K562 (cell line): ENCODE results near the gene TTC33. TPM values are rescaled to one million over a fixed set of nuclear protein-coding genes. Genes with fewer than 3 reads are reported as not detected.

Source experiments
- ATF7 ChIP-seq: fragments of 450-650 bp; IDR thresholded peaks from 2 replicates; pipeline ENCODE4 v1.7.1; 2014; ENCODE audit warnings: mild to moderate bottlenecking, moderate library complexity
- BCL6 ChIP-seq: fragments of 250-450 bp; sonication (Bioruptor Pico); IDR thresholded peaks from 2 replicates; pipeline ENCODE4 v1.4.0; 2020
- CCAR2 ChIP-seq: fragments of 200-400 bp; formaldehyde crosslinking; IDR thresholded peaks from 2 replicates; pipeline ENCODE4 v1.6.1; 2017; ENCODE audit warnings: mild to moderate bottlenecking, low read depth, low read length
- CEBPG ChIP-seq, 3 experiments: fragments of 200-800 bp in 1 of 3; sonication (Bioruptor generic) in 1 of 3; sonication (generic) in 1 of 3; formaldehyde crosslinking in 1 of 3; IDR thresholded peaks in 2 of 3; conservative IDR thresholded peaks in 1 of 3; 2 replicates each; pipeline versions ENCODE4 v1.6.1 to v1.8.0; 2016 to 2022; ENCODE audit warnings: missing compliant biosample characterization in 2 of 3, missing genetic modification characterization in 2 of 3, mild to moderate bottlenecking in 1 of 3, missing genetic modification reagents in 1 of 3
- ERF ChIP-seq: fragments of 450-650 bp; formaldehyde crosslinking; IDR thresholded peaks from 2 replicates; pipeline ENCODE4 v1.4.0; 2020; ENCODE audit warnings: mild to moderate bottlenecking, mixed read lengths
- HOXB6 ChIP-seq: fragments of 250-450 bp; sonication (Bioruptor Pico); IDR thresholded peaks from 2 replicates; pipeline ENCODE4 v1.5.1; 2022; ENCODE audit warnings: mild to moderate bottlenecking, borderline replicate concordance
- KAT8 ChIP-seq: fragments of 450-650 bp; IDR thresholded peaks from 2 replicates; pipeline ENCODE4 v1.6.1; 2016; ENCODE audit warnings: low read depth, mild to moderate bottlenecking
- KLF16 ChIP-seq: IDR thresholded peaks from 2 replicates; pipeline ENCODE4 v1.6.1; 2016; ENCODE audit warnings: antibody characterized with exemption
- NR2C1 ChIP-seq, 2 experiments: fragments of 450-650 bp; IDR thresholded peaks; 2 replicates each; pipeline ENCODE4 v1.6.1; 2017; ENCODE audit warnings: mild to moderate bottlenecking in 2 of 2, antibody characterized with exemption in 1 of 2, inconsistent platforms in 1 of 2, missing compliant biosample characterization in 1 of 2, missing genetic modification characterization in 1 of 2
- PPARD ChIP-seq: fragments of 250-450 bp; sonication (Bioruptor Pico); IDR thresholded peaks from 2 replicates; pipeline ENCODE4 v1.8.0; 2022; ENCODE audit warnings: inconsistent platforms, mild to moderate bottlenecking, moderate library complexity
- SAFB ChIP-seq: fragments of 200-400 bp; formaldehyde crosslinking; IDR thresholded peaks from 2 replicates; pipeline ENCODE4 v1.6.1; 2017; ENCODE audit warnings: low read depth, low read length, borderline replicate concordance
- SIN3A ChIP-seq, 2 experiments: fragments of 150-350 bp in 1 of 2; IDR thresholded peaks; 2 replicates each; pipeline ENCODE4 v1.6.1; 2011 to 2016; ENCODE audit warnings: borderline replicate concordance in 2 of 2, low read depth in 2 of 2, low read length in 2 of 2, mild to moderate bottlenecking in 2 of 2, moderate library complexity in 2 of 2; ENCODE audit not compliant: control insufficient read depth in 1 of 2
- SNRNP70 ChIP-seq: fragments of 200-400 bp; formaldehyde crosslinking; optimal IDR thresholded peaks from 2 replicates; pipeline ENCODE3; 2017; ENCODE audit warnings: low read depth, low read length
- ZBTB8A ChIP-seq: fragments of 450-650 bp; IDR thresholded peaks from 2 replicates; pipeline ENCODE4 v1.6.1; 2018; ENCODE audit warnings: mild to moderate bottlenecking, moderate library complexity; ENCODE audit not compliant: partially characterized antibody
- ZNF124 ChIP-seq: sonication (generic); formaldehyde crosslinking; IDR thresholded peaks from 2 replicates; pipeline ENCODE4 v1.8.1; 2022; ENCODE audit warnings: missing genetic modification reagents
- ZNF146 ChIP-seq: IDR thresholded peaks from one replicate; pipeline ENCODE4 v1.6.1; 2018; ENCODE audit warnings: missing compliant biosample characterization; ENCODE audit not compliant: unreplicated experiment
- ZNF316 ChIP-seq: fragments of 450-650 bp; IDR thresholded peaks from 2 replicates; pipeline ENCODE4 v1.6.1; 2016
- ZNF507 ChIP-seq: conservative IDR thresholded peaks from 2 replicates; pipeline ENCODE4 v1.6.1; 2017; ENCODE audit warnings: missing genetic modification characterization, missing compliant biosample characterization
- polyA plus RNA-seq, 8 experiments: library from polyadenylated mRNA; depleted of rRNA in 4 of 8; stranded (reverse) in 5 of 8; unstranded in 3 of 8; fragments of >200 nt; fragmentation: Nextera tagmentation in 2 of 8; fragmentation: Illumina TruSeq in 1 of 8; extraction: Ambion mirVana in 2 of 8; extraction: Trizol in 1 of 8; gene quantifications; 2 replicates each; pipeline versions ENCODE4 v1.2.1 to v1.2.3, GENCODE V29; 2011 to 2014; ENCODE audit warnings: inconsistent platforms in 1 of 8, missing spikeins in 1 of 8
- total RNA-seq, 7 experiments: library from RNA; depleted of rRNA in 6 of 7; stranded (reverse); fragments of >200 nt in 6 of 7; fragmentation: Illumina TruSeq in 2 of 7; extraction: Trizol in 2 of 7; gene quantifications; 2 replicates each; pipeline versions ENCODE4 v1.2.1 to v1.2.3, GENCODE V29; 2011 to 2021; ENCODE audit warnings: low replicate concordance in 1 of 7
- TF ChIP-seq, protein P1 (sequence below): fragments of 450-650 bp; formaldehyde crosslinking; IDR thresholded peaks from 2 replicates; pipeline ENCODE4 v1.4.0; 2022; ENCODE audit warnings: missing genetic modification characterization
- TF ChIP-seq, protein P2 (sequence below): fragments of 450-650 bp; IDR thresholded peaks from 2 replicates; pipeline ENCODE4 v1.6.1; 2016; ENCODE audit warnings: antibody characterized with exemption
- TF ChIP-seq, protein P3 (sequence below): fragments of 250-450 bp; sonication (Bioruptor Pico); IDR thresholded peaks from 2 replicates; pipeline ENCODE4 v1.9.0; 2021; ENCODE audit warnings: mild to moderate bottlenecking
- TF ChIP-seq, protein P4 (sequence below): sonication (generic); formaldehyde crosslinking; IDR thresholded peaks from 2 replicates; pipeline ENCODE4 v1.9.0; 2022; ENCODE audit warnings: mild to moderate bottlenecking, missing genetic modification reagents
- TF ChIP-seq, protein P5 (sequence below): fragments of 250-450 bp; sonication (Bioruptor Pico); IDR thresholded peaks from 2 replicates; pipeline ENCODE4 v1.6.1; 2021; ENCODE audit warnings: mild to moderate bottlenecking

Gene TTC33
- total and polyA plus RNA-seq, 9 of the 15 experiments (the other 6 are each of a cell fraction or from before 2014, with no cell fraction given) = 11.5 to 24.9 (median 21.1) TPM

DNA sequence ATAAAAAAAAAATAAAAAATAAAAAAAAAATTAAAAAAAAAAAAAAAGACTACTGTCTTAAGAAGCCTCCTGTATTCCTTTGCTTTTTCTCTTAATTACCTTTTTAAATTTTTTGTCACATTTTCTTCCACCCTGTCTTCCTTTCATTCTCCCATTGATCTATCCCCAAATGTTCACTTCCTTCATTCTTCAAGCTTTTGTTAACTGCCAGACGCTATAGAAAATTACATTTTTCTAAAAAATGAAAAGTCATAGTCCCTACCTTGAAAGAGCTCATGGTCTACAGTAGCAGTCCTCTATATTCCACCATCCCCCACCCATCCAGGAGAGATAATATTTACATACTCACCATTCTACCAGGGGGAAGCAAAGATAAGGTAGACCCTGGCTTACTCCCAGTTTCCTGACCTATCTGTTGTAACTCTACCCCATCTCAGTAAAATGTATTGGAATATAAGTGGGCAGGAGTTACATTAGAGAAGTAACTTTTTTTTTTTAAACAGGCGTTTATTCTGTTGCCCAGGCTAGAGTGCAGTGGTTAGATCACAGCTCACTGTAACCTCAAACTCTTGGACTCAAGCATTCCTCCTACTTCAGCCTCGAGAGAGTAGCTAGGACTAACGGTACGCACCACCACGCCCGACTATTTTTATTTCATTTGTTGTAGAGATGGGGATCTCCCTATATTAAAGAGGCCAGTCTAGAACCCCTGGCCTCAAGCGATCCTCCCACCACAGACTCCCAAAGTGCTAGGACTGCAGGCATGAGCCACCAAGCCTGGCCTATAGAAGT is 46.2 kb upstream of the TTC33 start (continued):
- TF ChIP-seq, protein P1, sequence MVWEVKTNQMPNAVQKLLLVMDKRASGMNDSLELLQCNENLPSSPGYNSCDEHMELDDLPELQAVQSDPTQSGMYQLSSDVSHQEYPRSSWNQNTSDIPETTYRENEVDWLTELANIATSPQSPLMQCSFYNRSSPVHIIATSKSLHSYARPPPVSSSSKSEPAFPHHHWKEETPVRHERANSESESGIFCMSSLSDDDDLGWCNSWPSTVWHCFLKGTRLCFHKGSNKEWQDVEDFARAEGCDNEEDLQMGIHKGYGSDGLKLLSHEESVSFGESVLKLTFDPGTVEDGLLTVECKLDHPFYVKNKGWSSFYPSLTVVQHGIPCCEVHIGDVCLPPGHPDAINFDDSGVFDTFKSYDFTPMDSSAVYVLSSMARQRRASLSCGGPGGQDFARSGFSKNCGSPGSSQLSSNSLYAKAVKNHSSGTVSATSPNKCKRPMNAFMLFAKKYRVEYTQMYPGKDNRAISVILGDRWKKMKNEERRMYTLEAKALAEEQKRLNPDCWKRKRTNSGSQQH (CRISPR knock-in tag) = no peak
- no peak for TF ChIP-seq SNRNP70
- no peak for TF ChIP-seq CEBPG (CRISPR knock-in tag; IDR thresholded peaks at IDR 0.05)
- TF ChIP-seq CEBPG (tag; conservative IDR thresholded peaks at IDR 0.05 in 1 of 2, IDR thresholded peaks at IDR 0.05 in 1 of 2) = no peak
- no peak for TF ChIP-seq ZNF507
- TF ChIP-seq, protein P2, sequence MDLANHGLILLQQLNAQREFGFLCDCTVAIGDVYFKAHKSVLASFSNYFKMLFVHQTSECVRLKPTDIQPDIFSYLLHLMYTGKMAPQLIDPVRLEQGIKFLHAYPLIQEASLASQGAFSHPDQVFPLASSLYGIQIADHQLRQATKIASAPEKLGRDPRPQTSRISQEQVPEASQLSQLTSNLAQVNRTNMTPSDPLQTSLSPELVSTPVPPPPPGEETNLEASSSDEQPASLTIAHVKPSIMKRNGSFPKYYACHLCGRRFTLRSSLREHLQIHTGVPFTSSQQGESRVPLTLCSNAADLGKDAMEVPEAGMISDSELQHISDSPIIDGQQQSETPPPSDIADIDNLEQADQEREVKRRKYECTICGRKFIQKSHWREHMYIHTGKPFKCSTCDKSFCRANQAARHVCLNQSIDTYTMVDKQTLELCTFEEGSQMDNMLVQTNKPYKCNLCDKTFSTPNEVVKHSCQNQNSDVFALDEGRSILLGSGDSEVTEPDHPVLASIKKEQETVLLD = 0 out of 2 replicates have a peak, but pooled peaks have one; percentile 86
- TF ChIP-seq ZNF124 (CRISPR knock-in tag) = no peak
- no peak for TF ChIP-seq ZBTB8A
- TF ChIP-seq CCAR2 = no peak
- TF ChIP-seq SIN3A (IDR thresholded peaks at IDR 0.05; ENCODE audit: borderline replicate concordance in 2 of 2, control insufficient read depth in 1 of 2, low read depth in 2 of 2, low read length in 2 of 2) = no peak
- TF ChIP-seq KAT8 = no peak
- TF ChIP-seq ZNF146 (CRISPR knock-in tag) = no peak
- peak; percentile 58 for TF ChIP-seq NR2C1 (IDR thresholded peaks at IDR 0.05)
- TF ChIP-seq NR2C1 (tag; IDR thresholded peaks at IDR 0.05) = no peak
- TF ChIP-seq ERF (CRISPR knock-in tag) = no peak
- TF ChIP-seq, protein P3, sequence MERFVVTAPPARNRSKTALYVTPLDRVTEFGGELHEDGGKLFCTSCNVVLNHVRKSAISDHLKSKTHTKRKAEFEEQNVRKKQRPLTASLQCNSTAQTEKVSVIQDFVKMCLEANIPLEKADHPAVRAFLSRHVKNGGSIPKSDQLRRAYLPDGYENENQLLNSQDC (CRISPR knock-in tag) = no peak
- TF ChIP-seq ZNF316 = peak; percentile 84
- TF ChIP-seq, protein P4, sequence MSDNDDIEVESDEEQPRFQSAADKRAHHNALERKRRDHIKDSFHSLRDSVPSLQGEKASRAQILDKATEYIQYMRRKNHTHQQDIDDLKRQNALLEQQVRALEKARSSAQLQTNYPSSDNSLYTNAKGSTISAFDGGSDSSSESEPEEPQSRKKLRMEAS (CRISPR knock-in tag) = no peak
- TF ChIP-seq, protein P5, sequence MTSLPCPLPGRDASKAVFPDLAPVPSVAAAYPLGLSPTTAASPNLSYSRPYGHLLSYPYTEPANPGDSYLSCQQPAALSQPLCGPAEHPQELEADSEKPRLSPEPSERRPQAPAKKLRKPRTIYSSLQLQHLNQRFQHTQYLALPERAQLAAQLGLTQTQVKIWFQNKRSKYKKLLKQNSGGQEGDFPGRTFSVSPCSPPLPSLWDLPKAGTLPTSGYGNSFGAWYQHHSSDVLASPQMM (CRISPR knock-in tag) = no peak
- no peak for TF ChIP-seq PPARD (CRISPR knock-in tag)
- no peak for TF ChIP-seq HOXB6
- no peak for TF ChIP-seq SAFB
- no peak for TF ChIP-seq BCL6
- peak; percentile 83 for TF ChIP-seq KLF16
- TF ChIP-seq ATF7 = peak; percentile 60
